KMS-11 (cell line): ENCODE results near the gene PPP2R5D.
A peak's percentile ranks its signal among the peaks of the same experiment; 100 is the strongest.

Experiments used
- H2AFZ ChIP-seq: fragments of 200-600 bp; sonication (generic); 2 replicates; pipeline ENCODE4 v1.6.1; 2016; ENCODE audit warnings: antibody characterized with exemption, mixed run types, low read depth
- H3K27ac ChIP-seq: fragments of 200-600 bp; sonication (generic); 2 replicates; pipeline ENCODE4 v1.6.1; 2016; ENCODE audit warnings: mild to moderate bottlenecking, mixed run types
- H3K27me3 ChIP-seq: fragments of 200-600 bp; sonication (generic); 2 replicates; pipeline ENCODE4 v1.6.1; 2017; ENCODE audit warnings: mild to moderate bottlenecking, low read depth, mixed run types, moderate library complexity; ENCODE audit not compliant: insufficient read depth
- H3K36me3 ChIP-seq: fragments of 200-600 bp; sonication (generic); 2 replicates; pipeline ENCODE4 v1.6.1; 2017; ENCODE audit warnings: mild to moderate bottlenecking, mixed run types; ENCODE audit not compliant: insufficient read depth
- H3K4me1 ChIP-seq: fragments of 200-600 bp; sonication (generic); 2 replicates; pipeline ENCODE4 v1.6.1; 2016; ENCODE audit warnings: mild to moderate bottlenecking, low read depth, mixed run types; ENCODE audit not compliant: poor library complexity, severe bottlenecking
- H3K4me2 ChIP-seq: fragments of 200-600 bp; sonication (generic); 2 replicates; pipeline ENCODE4 v1.7.0; 2016; ENCODE audit warnings: mild to moderate bottlenecking, mixed run types
- H3K4me3 ChIP-seq: fragments of 200-600 bp; sonication (generic); IDR thresholded peaks from 2 replicates; pipeline ENCODE4 v1.6.1; 2017; ENCODE audit warnings: low read depth, low read length, mixed read lengths; ENCODE audit not compliant: insufficient read depth
- H3K79me2 ChIP-seq: fragments of 200-600 bp; sonication (generic); 2 replicates; pipeline ENCODE4 v1.6.1; 2016; ENCODE audit warnings: low read depth, mixed run types; ENCODE audit not compliant: insufficient read depth
- H3K9ac ChIP-seq: fragments of 200-600 bp; sonication (generic); 2 replicates; pipeline ENCODE4 v1.6.1; 2016; ENCODE audit warnings: mild to moderate bottlenecking, mixed run types
- H4K20me1 ChIP-seq: fragments of 200-600 bp; sonication (generic); 2 replicates; pipeline ENCODE4 v1.6.1; 2016; ENCODE audit warnings: mild to moderate bottlenecking, mixed run types; ENCODE audit not compliant: insufficient read depth
- TF ChIP-seq, protein P1 (sequence below): fragments of 200-600 bp; sonication (generic); conservative IDR thresholded peaks from 2 replicates; pipeline ENCODE4 v1.6.1; 2017; ENCODE audit warnings: low read depth, mild to moderate bottlenecking, antibody characterized with exemption, low read length, moderate library complexity, mixed read lengths

Gene PPP2R5D

GRCh38 chr6:43052842-43053544 lies 68.6 kb downstream of the PPP2R5D start:
- Histone ChIP-seq H3K4me1 (peaks cover 14% of the 10 kb centered on the region), H3K27me3 (no peaks in the 10 kb centered on the region), H4K20me1 (no peaks in the 10 kb centered on the region), H3K9ac (peak overlapping the region; percentile 79), H2AFZ (peak overlapping the region; percentile 55; the same call in 1 of the 2 replicates), H3K79me2 (peaks cover 11% of the 10 kb centered on the region), H3K4me3 (no peak overlapping the region), H3K4me2 (peak overlapping the region; percentile 74), H3K36me3 (no peaks in the 10 kb centered on the region), H3K27ac (peak overlapping the region; percentile 47)
- TF ChIP-seq, protein P1, sequence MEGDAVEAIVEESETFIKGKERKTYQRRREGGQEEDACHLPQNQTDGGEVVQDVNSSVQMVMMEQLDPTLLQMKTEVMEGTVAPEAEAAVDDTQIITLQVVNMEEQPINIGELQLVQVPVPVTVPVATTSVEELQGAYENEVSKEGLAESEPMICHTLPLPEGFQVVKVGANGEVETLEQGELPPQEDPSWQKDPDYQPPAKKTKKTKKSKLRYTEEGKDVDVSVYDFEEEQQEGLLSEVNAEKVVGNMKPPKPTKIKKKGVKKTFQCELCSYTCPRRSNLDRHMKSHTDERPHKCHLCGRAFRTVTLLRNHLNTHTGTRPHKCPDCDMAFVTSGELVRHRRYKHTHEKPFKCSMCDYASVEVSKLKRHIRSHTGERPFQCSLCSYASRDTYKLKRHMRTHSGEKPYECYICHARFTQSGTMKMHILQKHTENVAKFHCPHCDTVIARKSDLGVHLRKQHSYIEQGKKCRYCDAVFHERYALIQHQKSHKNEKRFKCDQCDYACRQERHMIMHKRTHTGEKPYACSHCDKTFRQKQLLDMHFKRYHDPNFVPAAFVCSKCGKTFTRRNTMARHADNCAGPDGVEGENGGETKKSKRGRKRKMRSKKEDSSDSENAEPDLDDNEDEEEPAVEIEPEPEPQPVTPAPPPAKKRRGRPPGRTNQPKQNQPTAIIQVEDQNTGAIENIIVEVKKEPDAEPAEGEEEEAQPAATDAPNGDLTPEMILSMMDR: no peak

- peak within 1 kb of the TSS; percentile 55; the same call in 1 of the 2 replicates for H2AFZ ChIP-seq
- H4K20me1 ChIP-seq: no peaks in the 10 kb centered on the region
- H3K36me3 ChIP-seq: no peaks in the 10 kb centered on the region
- H3K9ac ChIP-seq: peak within 1 kb of the TSS; percentile 79
- no peaks in the 10 kb centered on the region for H3K27me3 ChIP-seq
- peak within 1 kb of the TSS; percentile 47 for H3K27ac ChIP-seq
- TF ChIP-seq, protein P1: no peak
- peak within 1 kb of the TSS; percentile 74 for H3K4me2 ChIP-seq
- peaks cover 21% of the 10 kb centered on the region for H3K4me1 ChIP-seq
- H3K79me2 ChIP-seq: peaks cover 18% of the 10 kb centered on the region
- no peak within 1 kb of the TSS for H3K4me3 ChIP-seq
Observed at GRCh38 chr6:43053545-43054205, 69.3 kb downstream of the PPP2R5D start, which contains the start of gene CUL7. CUL7 (minus strand) TSS chr6:43053851; CDS start chr6:43052788, 1,063 bp downstream.

DNA sequence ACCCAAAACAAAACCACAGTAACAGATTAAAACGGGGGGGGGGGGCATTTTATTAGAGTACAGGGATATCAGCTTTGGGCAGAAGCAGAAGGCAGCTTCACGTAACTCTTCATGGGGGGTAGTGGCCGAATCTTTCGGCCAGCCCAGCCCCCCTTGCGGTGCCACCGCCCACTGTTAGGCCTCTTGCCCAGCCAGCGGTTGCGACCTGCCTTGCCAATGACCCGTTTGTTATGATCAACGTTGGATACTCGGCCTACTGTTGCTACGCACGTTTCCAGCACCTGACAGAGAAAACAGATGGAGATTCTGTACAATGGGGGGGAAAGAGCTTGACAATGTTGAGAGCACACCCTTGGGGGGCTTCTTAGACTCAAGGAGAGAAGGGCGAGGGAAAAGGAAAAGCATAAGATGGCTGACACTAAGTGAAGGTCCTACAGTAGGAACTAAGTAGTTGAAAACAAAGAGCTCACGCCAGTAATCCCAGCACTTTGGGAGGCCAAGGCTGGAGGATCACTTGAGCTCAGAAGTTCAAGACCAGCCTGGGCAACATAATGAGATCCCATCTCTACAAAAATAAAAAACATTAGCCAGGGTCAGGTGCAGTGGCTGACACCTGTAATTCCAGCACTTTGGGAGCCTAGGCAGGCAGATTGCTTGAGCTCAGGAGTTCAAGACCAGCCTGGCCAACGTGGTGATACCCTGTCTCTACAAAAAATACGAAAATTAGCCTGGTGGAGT lies 70.0 kb downstream of the PPP2R5D start:
- Histone ChIP-seq H4K20me1 (no peaks in the 10 kb centered on the region), H3K4me2 (peak overlapping the region; percentile 16; the same call in 1 of the 2 replicates), H3K36me3 (no peaks in the 10 kb centered on the region), H3K27ac (0 out of 2 replicates have a peak overlapping the region, but pooled peaks have one; percentile 47), H3K79me2 (peaks cover 22% of the 10 kb centered on the region), H3K4me1 (peaks cover 21% of the 10 kb centered on the region), H3K4me3 (no peak overlapping the region), H3K27me3 (no peaks in the 10 kb centered on the region), H3K9ac (peak overlapping the region; percentile 79; the same call in 1 of the 2 replicates), H2AFZ (peak overlapping the region; percentile 55; the same call in 1 of the 2 replicates)
- TF ChIP-seq, protein P1: no peak

DNA sequence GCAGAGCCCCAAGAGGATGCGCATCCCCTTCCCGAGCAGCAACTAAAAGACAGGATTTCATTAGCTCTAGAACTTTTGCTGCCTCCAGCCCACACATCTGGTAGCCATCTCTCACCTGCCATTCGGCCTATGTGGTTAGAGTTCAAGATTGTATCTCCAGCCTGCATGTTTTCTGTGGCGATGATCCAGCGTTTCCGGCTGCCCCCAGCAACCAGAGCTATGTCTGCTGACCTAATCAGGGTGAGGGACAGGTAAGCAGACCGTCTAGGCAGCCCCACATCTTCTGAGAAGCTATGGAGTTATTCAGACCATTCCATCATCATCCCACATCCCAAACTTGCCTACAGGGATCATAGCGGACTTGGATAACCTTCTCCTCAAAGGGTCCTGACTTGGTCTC lies 71.6 kb downstream of the PPP2R5D start:
- Histone ChIP-seq H3K36me3 (no peaks in the 10 kb centered on the region), H3K4me1 (peaks cover 28% of the 10 kb centered on the region), H3K9ac (no peak overlapping the region), H4K20me1 (no peaks in the 10 kb centered on the region), H2AFZ (no peak overlapping the region), H3K79me2 (peaks cover 22% of the 10 kb centered on the region), H3K27ac (no peak overlapping the region), H3K27me3 (no peaks in the 10 kb centered on the region), H3K4me3 (no peak overlapping the region), H3K4me2 (no peak overlapping the region)
- TF ChIP-seq, protein P1: no peak
